ENCODE results near the gene TMEM270.
"Not testable (repeated sequence)": the region's sequence is repeated elsewhere in the genome, so short reads cannot be mapped to it uniquely, and the experiment has no call there.

TMEM270 gene

GRCh38 chr7:73833251-73833919, 27.6 kb upstream of the TMEM270 start:
- DNase-seq: no peak

GRCh38 chr7:73834626-73835191, 26.2 kb upstream of the TMEM270 start:
- no peak for DNase-seq

- DNase-seq: not testable (repeated sequence)
Observed at GRCh38 chr7:73837167-73837566, 23.8 kb upstream of the TMEM270 start.

GRCh38 chr7:73838642-73839041, 22.3 kb upstream of the TMEM270 start:
- DNase-seq: no peak

- no peak for DNase-seq
Observed at GRCh38 chr7:73839290-73839689, 21.7 kb upstream of the TMEM270 start.

GRCh38 chr7:73839743-73840714, 20.9 kb upstream of the TMEM270 start:
- no peak for DNase-seq

GRCh38 chr7:73840715-73841379, 20.1 kb upstream of the TMEM270 start:
- DNase-seq: no peak

GRCh38 chr7:73841689-73842066, 19.3 kb upstream of the TMEM270 start:
- DNase-seq: no peak

GRCh38 chr7:73842067-73842976, 18.6 kb upstream of the TMEM270 start, which contains the start of gene METTL27:
Gene METTL27, minus strand, starts transcription at chr7:73842516. Its CDS starts 376 bp downstream, at chr7:73842140.
- DNase-seq: peak; percentile 91

- no peak for DNase-seq
Observed at GRCh38 chr7:73844131-73844547, 16.8 kb upstream of the TMEM270 start.

- DNase-seq: no peak
Observed at GRCh38 chr7:73844848-73845460, 16.0 kb upstream of the TMEM270 start.

- DNase-seq: not testable (repeated sequence)
Observed at GRCh38 chr7:73845701-73846195, 15.2 kb upstream of the TMEM270 start.

GRCh38 chr7:73847941-73848723, 12.8 kb upstream of the TMEM270 start:
- DNase-seq: no peak

- DNase-seq: no peak
Observed at GRCh38 chr7:73850781-73851207, 10.2 kb upstream of the TMEM270 start.

GRCh38 chr7:73851410-73852338, 9.3 kb upstream of the TMEM270 start:
- no peak for DNase-seq

GRCh38 chr7:73852500-73852899, 8.5 kb upstream of the TMEM270 start:
- no peak for DNase-seq

GRCh38 chr7:73856941-73857340, 4.0 kb upstream of the TMEM270 start:
- DNase-seq: no peak

- no peak for DNase-seq
Observed at GRCh38 chr7:73858807-73859206, 2.2 kb upstream of the TMEM270 start.

- no peak for DNase-seq
Observed at GRCh38 chr7:73861305-73861704, 346 bp downstream of the TMEM270 start.
